Measurements from ENCODE around the gene CREB5.

DNA sequence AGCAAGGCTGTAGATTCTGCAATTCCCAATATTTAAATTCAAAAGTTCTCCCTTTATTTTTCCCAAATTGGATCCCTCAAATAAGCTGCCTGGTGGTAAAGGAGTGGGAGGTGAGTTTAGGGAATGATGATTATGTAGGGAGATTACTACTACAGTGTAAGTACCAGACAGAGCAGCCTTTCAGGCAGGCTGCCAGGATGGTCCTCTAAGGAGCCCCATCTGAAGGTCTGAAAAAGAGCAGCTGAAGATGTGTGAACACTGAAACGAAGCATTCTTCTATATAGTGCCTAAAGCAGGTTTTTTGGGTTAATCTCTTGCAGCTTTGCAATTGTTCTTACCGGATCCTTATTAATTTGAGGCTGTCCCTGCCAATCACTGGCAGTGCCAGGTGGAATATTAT is 84.7 kb downstream of the CREB5 start:
- no peak for TF ChIP-seq TOX (CRISPR knock-in tag; IDR thresholded peaks at IDR 0.05; ENCODE audit: borderline replicate concordance)
- TF ChIP-seq ARNTL (CRISPR knock-in tag; IDR thresholded peaks at IDR 0.05; ENCODE audit: borderline replicate concordance, low read depth), result no peak
- TF ChIP-seq, protein P1, sequence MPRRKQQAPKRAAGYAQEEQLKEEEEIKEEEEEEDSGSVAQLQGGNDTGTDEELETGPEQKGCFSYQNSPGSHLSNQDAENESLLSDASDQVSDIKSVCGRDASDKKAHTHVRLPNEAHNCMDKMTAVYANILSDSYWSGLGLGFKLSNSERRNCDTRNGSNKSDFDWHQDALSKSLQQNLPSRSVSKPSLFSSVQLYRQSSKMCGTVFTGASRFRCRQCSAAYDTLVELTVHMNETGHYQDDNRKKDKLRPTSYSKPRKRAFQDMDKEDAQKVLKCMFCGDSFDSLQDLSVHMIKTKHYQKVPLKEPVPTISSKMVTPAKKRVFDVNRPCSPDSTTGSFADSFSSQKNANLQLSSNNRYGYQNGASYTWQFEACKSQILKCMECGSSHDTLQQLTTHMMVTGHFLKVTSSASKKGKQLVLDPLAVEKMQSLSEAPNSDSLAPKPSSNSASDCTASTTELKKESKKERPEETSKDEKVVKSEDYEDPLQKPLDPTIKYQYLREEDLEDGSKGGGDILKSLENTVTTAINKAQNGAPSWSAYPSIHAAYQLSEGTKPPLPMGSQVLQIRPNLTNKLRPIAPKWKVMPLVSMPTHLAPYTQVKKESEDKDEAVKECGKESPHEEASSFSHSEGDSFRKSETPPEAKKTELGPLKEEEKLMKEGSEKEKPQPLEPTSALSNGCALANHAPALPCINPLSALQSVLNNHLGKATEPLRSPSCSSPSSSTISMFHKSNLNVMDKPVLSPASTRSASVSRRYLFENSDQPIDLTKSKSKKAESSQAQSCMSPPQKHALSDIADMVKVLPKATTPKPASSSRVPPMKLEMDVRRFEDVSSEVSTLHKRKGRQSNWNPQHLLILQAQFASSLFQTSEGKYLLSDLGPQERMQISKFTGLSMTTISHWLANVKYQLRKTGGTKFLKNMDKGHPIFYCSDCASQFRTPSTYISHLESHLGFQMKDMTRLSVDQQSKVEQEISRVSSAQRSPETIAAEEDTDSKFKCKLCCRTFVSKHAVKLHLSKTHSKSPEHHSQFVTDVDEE (CRISPR knock-in tag; IDR thresholded peaks at IDR 0.05), result no peak
- TF ChIP-seq RARB (CRISPR knock-in tag; IDR thresholded peaks at IDR 0.05), result no peak
- no peak for TF ChIP-seq ZFP30 (CRISPR knock-in tag; IDR thresholded peaks at IDR 0.05)
- no peak for TF ChIP-seq ZC3H10 (CRISPR knock-in tag; IDR thresholded peaks at IDR 0.05)
- TF ChIP-seq, protein P2, sequence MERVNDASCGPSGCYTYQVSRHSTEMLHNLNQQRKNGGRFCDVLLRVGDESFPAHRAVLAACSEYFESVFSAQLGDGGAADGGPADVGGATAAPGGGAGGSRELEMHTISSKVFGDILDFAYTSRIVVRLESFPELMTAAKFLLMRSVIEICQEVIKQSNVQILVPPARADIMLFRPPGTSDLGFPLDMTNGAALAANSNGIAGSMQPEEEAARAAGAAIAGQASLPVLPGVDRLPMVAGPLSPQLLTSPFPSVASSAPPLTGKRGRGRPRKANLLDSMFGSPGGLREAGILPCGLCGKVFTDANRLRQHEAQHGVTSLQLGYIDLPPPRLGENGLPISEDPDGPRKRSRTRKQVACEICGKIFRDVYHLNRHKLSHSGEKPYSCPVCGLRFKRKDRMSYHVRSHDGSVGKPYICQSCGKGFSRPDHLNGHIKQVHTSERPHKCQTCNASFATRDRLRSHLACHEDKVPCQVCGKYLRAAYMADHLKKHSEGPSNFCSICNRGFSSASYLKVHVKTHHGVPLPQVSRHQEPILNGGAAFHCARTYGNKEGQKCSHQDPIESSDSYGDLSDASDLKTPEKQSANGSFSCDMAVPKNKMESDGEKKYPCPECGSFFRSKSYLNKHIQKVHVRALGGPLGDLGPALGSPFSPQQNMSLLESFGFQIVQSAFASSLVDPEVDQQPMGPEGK (CRISPR knock-in tag; IDR thresholded peaks at IDR 0.05; ENCODE audit: borderline replicate concordance), result no peak
- TF ChIP-seq, protein P3, sequence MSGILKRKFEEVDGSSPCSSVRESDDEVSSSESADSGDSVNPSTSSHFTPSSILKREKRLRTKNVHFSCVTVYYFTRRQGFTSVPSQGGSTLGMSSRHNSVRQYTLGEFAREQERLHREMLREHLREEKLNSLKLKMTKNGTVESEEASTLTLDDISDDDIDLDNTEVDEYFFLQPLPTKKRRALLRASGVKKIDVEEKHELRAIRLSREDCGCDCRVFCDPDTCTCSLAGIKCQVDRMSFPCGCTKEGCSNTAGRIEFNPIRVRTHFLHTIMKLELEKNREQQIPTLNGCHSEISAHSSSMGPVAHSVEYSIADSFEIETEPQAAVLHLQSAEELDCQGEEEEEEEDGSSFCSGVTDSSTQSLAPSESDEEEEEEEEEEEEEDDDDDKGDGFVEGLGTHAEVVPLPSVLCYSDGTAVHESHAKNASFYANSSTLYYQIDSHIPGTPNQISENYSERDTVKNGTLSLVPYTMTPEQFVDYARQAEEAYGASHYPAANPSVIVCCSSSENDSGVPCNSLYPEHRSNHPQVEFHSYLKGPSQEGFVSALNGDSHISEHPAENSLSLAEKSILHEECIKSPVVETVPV (CRISPR knock-in tag; IDR thresholded peaks at IDR 0.05), result no peak
- TF ChIP-seq, protein P4, sequence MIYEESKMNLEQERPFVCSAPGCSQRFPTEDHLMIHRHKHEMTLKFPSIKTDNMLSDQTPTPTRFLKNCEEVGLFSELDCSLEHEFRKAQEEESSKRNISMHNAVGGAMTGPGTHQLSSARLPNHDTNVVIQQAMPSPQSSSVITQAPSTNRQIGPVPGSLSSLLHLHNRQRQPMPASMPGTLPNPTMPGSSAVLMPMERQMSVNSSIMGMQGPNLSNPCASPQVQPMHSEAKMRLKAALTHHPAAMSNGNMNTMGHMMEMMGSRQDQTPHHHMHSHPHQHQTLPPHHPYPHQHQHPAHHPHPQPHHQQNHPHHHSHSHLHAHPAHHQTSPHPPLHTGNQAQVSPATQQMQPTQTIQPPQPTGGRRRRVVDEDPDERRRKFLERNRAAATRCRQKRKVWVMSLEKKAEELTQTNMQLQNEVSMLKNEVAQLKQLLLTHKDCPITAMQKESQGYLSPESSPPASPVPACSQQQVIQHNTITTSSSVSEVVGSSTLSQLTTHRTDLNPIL (CRISPR knock-in tag; IDR thresholded peaks at IDR 0.05; ENCODE audit: low read depth), result no peak
- TF ChIP-seq CSDC2 (CRISPR knock-in tag; IDR thresholded peaks at IDR 0.05), result no peak
- no peak for TF ChIP-seq ZNF8 (CRISPR knock-in tag; IDR thresholded peaks at IDR 0.05)
- no peak for TF ChIP-seq OSR1 (CRISPR knock-in tag; IDR thresholded peaks at IDR 0.05)
- TF ChIP-seq PPARA (CRISPR knock-in tag; IDR thresholded peaks at IDR 0.05; ENCODE audit: borderline replicate concordance), result no peak
- no peak for TF ChIP-seq ISL1 (CRISPR knock-in tag; IDR thresholded peaks at IDR 0.05)

Data from SK-N-SH treated with all-trans-retinoic acid at 6 μM for 48 hours (cell line).